H4 (cell line): ENCODE data around the gene CYCS. TPM values are rescaled to one million over a fixed set of nuclear protein-coding genes. Genes with fewer than 3 reads are reported as not detected.
"Not testable (repeated sequence)": the region's sequence is repeated elsewhere in the genome, so short reads cannot be mapped to it uniquely, and the experiment has no call there.

Experiments
- DNase-seq: peaks from one replicate; pipeline ENCODE4 v3.0.0-alpha.2; 2015; ENCODE audit warnings: low spot score
- total RNA-seq: library from RNA; depleted of rRNA; stranded (reverse); fragments of >200 nt; shearing (Covaris generic); gene quantifications from 2 replicates; pipeline ENCODE4 v1.2.3, GENCODE V29; 2014

Gene CYCS
- total RNA-seq, 1 experiment from 2014 or later, result 389 TPM

- DNase-seq, result no peak
Observed at GRCh38 chr7:25118048-25118753, 6.9 kb downstream of the CYCS start.

DNA sequence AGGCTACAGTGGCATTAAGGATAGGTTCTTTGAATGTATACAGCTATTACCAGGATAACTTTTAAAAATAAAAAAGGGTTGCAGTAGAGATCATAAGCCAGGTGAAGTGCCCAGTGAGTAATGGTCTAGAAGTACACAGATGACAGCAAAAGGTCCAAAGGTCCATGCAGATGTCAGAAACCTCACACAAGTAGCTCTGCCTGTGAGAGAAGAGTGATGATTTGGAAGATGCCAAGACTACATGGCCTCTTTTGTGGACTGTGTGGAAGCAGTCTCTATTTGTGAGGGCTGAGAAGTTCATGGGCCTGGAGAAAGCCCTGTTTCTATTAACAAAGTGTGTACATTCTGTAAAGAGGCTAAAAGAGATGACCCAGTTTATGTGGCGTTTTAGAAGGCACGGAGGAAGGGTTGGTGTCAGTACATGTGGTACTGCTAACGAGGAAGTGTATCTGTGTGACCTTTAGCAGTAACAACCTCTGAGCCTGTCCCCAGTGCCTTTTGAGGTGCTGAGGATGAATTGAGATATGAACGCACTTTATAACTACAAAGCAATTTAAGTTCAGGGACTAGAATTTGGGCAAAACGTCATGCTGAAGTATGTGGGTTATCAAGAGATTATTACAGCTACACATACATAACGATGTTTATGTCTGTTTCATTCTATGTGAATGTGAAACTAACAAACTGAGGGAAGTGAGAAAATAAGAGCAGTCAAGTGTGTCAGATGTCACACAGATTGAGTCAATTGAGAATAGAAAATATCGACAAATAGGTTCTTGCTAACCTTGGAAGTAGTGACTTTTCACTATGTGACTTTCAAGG, 7.6 kb downstream of the CYCS start:
- no peak for DNase-seq

DNA sequence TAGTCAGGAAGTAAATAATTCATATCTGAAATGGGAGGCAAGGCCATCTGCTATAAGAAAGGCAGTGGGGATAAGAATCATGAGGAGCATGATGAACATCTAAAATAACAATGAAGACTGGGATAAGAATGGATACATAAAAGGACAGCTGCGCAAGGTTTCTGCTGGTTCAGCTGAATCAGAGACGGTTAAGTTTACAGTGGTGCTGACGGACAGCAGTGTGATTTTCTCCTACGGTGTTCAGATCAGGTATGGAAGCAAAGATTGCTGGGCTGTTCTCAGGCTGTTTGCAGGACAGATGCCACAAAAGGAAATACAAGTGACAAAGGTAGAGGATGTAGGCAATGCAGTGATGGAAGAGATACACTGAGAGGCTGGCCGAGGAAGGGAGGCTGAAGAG, 8.4 kb downstream of the CYCS start:
- no peak for DNase-seq

GRCh38 chr7:25110514-25110913, 14.5 kb downstream of the CYCS start:
- not testable (repeated sequence) for DNase-seq

- DNase-seq, result no peak
Observed at GRCh38 chr7:25109276-25109675, 15.8 kb downstream of the CYCS start.

DNA sequence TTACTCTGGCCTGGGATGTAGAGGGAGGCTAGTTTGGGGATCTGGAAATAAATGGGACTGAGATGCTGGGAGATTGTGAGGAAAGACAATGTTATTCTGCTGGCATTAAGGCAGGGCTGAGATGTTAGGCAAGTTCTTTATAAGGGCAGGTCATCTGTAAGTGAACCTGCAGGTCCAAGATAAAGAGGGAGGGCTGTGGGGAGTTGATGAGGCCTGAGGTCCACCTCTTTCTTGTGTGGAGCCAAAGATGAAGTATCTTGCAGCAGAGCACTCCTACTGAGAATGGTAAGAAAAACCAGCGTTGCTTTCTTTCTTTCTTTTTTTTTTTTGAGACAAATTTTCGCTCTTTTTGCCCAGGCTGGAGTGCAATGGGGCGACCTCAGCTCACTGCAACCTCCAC, 19.1 kb downstream of the CYCS start:
- DNase-seq, result no peak

DNA sequence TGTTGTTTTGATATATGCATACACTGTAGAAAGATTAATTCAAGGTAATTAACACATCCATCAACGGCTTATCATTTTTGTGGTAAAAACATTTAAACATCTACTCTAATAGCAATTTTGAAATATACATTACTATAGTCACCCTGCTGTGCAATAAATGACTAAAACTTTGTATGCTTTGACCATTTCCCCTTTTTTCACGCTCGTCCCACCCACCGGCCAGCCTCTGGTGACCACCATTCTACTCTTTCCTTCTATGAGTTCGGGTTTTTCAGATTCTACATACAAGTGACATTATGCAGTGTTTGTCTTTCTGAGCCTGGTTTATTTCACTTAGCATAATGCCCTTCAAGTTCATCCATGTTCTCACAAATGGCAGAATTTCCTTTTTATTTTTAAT, 21.3 kb downstream of the CYCS start:
- DNase-seq, result no peak

DNA sequence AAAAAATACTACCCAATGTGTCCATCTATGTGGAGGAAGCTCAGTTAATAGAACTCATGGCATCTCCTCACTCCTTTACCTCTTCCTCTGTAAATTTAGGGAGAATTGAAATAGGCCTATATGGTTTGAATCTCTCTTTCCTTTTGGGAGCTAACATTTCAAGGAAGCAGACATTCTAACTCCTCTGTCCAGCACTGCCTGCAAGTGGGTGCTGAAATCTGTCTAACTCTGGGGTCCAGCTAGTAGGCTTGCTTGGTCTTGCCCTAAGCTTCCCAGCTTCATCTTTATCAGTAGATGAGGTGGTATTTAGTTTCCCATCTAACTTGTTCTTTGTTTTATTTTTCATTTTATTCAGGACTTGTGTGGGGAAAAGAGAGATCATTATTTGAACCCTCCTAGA, 23.2 kb downstream of the CYCS start:
- no peak for DNase-seq

DNA sequence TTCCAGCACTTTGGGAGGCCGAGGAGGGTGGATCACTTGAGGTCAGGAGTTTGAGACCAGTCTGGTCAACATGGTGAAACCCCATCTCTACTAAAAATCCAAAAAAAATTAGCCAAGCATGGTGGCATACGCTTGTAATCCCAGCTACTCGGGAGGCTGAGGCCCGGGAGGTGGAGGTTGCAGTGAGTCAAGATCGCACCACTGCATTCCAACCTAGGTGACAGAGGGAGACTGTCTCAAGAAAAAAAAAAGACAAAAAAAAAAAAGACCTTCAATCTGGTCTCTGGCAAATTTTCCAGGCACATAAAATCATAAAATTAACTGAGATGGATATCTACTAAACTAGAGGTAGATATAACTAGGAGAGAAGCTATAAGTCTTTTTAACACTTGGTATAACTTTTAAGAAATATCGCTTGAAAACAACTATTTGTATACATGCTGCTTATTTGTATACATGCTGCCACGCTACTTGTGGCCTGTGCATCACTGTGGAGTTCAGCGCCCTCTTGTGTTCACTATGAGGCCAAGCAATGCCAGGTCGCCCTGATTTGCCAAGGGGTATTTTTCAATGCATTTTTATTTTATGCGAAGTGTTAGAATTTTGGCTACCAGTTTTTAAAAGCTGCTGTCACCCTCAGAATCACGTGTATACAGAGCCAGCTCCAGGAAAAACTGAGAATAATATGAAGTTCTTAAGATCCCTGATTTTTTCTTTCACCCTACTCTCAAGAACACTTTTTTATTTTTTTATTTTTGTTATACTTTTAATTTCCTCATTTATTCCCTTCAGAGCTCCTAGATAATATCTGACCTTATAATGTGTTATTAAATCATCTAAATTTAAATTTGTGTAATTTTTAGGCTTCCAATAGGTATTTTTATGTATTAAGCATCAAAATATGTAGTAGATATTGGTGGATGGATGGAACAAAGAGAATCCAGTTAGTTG, 26.7 kb downstream of the CYCS start:
- peak; percentile 91 for DNase-seq

DNA sequence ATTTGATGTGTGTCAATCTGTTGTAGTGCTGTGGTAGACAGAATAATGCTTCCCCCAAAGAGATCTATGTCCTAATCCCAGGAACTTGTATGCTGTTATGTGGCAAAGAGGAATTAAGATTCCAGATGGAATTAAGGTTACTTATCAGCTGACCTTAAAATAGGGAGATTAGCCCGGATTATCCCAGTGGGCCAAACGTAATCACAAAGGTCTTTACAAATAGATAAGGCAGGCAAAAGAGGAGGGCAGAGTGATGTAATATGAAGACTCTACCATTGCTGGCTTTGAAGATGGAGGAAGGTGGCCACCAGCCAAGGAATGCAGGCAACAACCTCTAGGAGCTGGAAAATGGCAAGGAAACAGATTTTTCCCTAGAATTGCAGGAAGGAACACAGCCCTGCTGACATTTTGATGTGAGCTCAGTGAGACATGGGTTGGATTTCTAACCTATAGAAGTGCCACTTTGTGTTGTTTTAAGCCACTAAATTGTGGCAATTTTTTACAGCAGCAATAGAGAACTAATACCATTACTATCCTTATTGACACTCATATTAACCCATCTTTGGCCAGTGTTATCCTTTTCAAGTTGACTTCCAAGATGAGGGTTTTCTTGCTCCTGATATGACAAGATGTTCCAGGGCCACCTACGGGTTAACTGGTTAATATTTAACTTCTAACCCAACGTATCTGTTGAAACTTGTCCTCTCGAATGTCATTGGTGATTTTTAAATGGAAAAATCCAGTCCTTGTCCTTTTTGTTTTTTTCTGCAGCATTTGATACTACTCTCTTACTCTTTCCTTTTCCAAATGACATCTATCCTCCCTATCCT, 29.3 kb downstream of the CYCS start:
- no peak for DNase-seq

GRCh38 chr7:25093268-25093826, 31.7 kb downstream of the CYCS start:
- DNase-seq, result peak; percentile 90

DNA sequence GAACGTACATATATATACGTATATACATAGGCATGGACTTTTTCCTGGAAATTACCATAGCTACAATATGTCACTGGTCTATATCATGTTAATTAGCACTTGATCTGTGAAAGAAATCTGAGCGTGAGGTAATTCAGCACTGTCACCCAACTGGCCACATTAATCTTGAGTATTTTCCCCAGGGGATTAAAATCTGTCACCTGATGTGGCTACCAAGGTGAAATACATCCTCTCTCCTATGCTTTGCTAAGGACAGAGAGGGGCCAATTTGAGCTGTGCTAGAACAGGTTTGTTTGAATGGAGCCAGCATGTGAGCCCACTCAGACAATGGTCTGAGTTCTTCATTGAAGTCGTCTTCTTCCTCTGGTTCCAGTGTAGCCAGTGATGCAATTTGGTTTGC, 33.3 kb downstream of the CYCS start:
- no peak for DNase-seq

- DNase-seq, result no peak
Observed at GRCh38 chr7:25091176-25091575, 33.9 kb downstream of the CYCS start.

DNA sequence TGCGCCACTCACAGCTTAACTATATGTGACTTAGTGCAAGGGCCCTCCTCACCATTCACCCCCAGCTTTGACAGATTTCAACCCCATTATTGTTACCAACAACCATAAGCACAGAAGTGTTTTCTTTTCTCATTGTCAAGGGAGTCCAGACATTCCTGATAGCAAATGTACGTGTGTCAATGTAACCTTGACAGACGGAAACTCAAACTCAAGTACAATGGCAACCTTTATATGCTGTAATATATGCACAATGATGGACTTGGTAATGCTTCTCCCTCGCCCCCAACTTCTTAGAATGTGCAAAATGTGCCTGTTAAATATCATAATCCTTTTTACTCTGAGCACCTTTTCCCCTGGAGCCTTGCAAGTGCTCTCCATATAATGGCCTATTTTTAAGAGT, 34.7 kb downstream of the CYCS start:
- no peak for DNase-seq

DNA sequence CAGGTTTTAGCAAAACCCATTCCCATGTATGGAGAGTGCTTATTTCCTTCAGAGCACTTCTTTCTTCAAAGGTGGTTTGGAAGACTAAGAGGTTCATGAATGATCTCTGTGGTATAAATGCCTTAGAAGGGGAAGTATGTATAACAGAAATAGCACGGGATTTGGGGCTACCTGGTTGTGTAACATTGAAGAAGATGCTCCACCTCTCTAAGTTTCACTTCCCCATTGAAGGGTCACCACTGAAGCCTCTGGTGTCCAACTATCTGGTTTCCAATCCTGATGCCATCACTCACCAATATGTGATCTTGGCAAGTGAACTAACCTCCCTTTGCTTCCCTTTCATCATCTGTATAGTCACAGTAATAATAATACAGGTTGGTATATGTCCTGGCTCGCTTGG, 37.2 kb downstream of the CYCS start:
- no peak for DNase-seq

GRCh38 chr7:25084821-25085220, 40.2 kb downstream of the CYCS start:
- no peak for DNase-seq

GRCh38 chr7:25083201-25083600, 41.9 kb downstream of the CYCS start:
- DNase-seq, result no peak

GRCh38 chr7:25082041-25082440, 43.0 kb downstream of the CYCS start:
- DNase-seq, result not testable (repeated sequence)

GRCh38 chr7:25077096-25077495, 48.0 kb downstream of the CYCS start:
- DNase-seq, result no peak

- DNase-seq, result no peak
Observed at GRCh38 chr7:25075459-25075858, 49.6 kb downstream of the CYCS start.

GRCh38 chr7:25073451-25073850, 51.6 kb downstream of the CYCS start:
- peak; percentile 65 for DNase-seq
